NCI-H2081 (cell line): ENCODE measurements around the gene SCNN1A.
A peak's percentile ranks its signal among the peaks of the same experiment; 100 is the strongest.

ENCODE experiments used
- DNase-seq, 2 experiments: peaks; one replicate each; lab custom pipeline; 2025; lab: John Stamatoyannopoulos, UW

SCNN1A gene

DNA sequence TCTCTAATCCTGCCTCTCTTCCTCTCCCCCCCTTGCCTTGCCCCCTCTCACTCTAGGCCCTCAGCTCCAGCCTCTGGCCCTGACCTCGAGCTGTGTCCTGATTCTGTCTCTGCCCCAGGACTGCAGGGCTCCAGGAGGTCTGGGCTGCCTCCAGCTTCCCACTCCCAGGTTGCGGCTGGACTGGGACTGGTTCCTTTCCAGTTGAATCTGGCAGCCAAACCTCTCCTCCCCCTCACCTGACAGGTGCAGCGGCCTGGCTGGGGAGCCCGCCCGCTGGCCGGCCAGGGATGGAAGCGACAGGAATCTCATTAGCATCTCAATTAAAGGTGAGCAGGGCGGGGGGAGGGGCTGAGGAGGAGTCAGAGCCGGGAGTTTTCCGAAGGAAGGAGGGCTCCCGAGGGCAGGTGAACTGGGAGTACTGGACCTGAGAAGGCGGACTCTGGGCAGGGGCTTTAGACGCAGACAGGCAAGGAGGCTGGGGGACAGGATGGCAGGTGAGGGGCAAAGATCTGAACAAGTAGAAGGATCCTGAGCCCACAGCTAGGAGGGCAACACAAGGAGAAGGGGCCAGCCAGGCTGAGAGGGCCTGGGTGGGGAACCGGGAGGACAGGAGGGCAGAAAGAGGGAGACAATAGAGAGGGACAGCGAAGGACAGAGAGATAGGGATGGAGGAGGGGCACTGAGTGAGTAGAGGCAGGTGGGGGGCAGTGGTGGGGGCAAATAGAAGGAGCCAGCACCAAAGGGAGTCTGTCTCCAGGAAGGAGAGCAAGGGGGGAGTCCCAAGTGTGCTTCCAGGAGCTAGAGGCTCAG is at the start of gene SCNN1A:
SCNN1A (minus strand) TSS at position 295 of the 810 bp plus-strand sequence. CDS start 780 bp downstream, outside the sequence.
- DNase-seq, result peak; percentile 80 to 90

DNA sequence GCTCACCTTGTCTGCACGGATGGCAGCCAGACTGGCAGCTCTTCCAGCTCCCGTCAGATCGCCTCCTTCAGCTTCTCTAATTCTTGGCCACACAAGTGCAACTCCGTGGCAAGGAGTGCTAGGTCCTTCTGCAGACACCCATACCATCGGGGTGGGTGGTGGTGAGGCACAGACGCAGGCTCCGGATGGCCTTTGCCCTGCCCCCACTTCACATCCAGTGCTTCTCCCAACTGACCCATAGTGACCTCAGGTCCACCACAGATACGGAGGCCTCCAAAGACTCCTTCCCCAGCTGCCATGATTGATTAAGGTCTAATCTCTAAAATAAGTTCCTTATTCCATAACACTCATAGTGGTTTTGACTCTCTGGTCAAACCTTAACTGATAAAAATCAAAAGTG is 49.5 kb upstream of the SCNN1A start:
- DNase-seq, result no peak

DNA sequence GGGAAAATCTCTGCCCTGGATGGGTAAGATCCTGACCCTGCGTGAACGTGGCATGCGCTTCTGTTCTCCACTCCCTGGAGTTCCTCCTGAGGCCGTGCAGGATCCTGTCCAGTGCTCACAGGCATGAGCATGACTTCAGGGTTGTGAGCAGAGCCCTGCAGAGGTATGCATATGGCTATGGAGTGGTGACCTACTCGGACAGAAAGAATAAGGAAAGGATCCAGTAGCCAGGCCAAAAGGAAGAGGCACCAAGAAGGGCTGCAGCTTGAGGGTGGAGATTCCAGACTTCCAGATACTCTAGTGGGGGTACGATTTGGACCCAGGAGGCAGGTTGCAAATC is 48.6 kb upstream of the SCNN1A start:
- DNase-seq, result no peak

DNA sequence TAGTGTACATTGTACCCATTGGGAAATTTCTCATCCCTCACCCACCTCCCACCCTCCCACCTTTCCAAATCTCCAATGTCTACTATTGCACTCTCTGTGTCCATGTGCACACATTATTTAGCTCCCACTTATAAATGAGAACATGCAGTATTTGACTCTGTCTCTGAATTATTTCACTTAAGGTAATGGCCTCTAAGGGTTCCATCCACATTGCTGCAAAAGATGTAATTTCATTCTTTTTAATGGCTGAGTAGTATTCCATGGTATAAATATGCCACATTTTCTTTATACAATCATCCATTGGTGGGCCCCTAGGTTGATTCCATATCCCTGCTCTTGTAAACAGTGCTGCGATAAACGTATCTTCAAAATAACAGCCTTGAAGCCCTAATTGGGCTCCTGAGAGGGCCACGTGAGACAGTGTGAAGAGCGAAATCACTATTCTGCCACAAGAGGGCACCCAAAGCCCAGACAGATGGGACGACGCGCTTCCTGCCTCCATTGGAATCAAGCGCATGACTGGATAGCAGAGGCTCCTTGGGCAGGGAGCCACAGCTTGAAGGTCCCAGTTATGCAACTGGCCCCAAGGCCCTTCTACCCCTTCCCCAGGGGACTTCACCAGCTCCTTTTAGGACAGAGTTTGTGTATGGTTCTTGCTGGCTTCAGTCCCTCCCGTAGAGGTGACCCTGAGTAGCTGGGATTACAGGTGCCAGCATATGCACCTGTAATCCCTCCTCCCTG is 48.1 kb upstream of the SCNN1A start:
- peak; percentile 86 to 90 for DNase-seq

DNA sequence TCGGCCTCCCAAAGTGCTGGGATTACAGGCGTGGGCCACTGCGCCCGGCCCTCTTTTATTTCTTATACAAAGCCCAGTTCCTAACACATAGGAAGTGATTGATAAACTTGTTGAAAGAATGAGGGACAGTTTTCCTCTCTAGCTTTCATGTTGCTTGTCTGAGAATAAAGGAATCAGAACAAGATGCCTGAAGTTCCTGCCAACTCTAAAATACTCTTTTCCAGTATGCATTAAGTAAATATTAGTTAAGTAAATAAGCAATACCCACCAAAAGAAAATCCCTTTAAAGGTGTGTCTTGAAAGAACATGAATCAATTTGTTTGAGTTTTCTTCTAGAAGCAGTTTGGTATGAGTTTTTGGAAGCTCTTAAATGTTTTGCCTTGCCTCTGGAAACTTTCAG is 45.0 kb upstream of the SCNN1A start:
- DNase-seq, result no peak

DNA sequence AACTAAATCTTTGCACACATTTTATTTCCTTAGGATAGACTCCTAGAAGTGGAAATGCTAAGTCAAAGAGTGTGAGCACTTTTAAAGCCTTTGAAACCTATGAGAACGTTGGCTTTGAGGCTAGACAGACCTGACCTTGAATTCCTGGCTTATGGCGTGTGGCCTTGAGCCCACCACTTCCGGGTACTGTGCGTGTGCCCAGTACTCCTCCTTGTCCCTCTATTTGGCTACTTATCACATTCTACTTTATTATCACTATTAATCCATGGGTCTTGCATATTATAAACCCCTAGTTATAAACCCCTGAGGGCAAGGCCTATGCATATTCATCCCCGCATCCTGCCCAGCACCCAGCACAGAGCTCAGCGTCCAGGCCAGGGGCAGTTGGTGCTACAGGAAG is 43.4 kb upstream of the SCNN1A start:
- no peak for DNase-seq

DNA sequence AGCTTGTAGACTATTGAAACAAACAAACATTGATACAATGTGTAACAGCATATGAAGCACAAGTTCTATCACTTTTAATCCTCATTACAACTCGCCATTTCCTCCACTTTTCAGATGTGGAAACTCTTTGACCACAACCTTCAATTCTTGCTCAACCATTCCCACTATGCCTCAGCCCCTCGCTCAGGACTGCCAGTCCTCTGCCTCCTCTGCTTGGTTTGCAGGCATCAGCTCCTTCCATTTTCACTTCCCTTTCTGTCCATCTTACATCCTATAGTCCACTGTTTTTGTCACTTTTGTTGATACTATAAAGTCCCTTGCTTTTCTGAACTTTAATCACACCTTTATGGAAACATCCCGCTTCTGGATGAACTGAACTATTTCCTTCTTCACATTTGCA is 41.2 kb upstream of the SCNN1A start:
- no peak for DNase-seq

DNA sequence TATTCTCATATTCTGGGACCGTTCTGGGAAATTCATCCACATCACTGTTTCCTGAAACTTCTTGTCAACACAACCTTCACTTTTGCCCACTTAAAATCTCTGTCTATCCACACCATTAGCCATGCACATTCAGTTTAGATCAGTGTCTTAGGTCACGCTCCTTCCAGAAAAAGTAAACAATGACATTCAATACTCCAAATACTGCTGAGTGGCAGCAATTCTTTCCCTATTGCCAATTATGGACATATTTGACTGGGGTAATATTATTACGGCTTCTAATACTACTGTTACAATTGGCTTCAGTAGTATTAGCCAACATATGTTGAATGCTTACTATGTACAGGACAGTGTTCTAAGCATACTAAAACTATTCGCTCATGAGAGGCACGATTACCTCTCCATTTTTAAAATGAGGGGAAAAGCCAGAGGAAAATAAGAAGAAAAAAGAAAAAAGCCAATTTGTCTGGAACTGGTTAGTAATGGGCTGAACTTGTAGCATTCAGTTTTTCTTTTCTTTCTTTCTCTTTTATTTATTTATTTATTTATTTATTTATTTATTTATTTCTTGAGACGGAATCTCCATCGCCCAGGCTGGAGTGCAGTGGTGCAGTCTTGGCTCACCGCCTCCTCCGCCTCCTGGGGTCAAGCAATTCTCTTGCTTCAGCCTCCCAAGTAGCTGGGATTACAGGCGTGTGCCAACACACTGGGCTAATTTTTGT is 32.0 kb upstream of the SCNN1A start:
- no peak for DNase-seq

DNA sequence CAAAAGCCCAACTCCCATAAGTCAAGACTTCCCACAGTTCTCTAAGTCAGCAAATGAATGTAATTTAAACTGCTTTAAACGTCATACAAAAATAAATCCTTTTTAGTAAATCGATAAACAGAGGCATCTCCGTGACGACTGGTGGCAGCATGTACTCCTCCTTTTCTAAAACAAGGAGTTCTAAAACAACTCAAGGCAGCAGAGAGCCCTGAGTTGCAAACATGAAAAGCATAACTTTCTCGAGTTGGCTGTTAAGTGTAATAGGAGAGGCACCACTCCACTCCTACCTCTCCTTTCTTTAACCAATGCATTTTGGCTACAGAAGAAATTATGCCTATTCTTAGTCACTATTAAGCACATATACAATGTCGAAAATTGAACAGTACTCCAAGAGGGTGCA is 30.6 kb upstream of the SCNN1A start:
- no peak for DNase-seq

DNA sequence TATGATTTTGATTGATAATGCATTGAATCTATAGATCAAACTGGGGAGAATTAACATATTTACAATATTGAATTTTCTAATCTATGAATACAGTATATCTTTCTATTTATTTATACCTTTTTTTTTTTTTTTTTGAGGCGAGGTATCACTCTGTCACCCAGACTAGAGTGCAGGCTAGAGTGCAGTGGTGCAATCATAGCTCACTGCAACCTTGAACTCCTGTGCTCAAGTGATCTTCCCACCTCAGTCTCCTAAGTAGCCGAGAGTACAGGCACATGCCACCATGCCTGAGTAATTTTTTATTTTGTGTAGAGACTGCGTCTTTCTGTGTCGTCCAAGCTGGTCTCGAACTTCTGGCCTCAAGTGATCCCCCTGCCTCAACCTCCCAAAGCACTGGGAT is 29.0 kb upstream of the SCNN1A start:
- DNase-seq, result no peak

DNA sequence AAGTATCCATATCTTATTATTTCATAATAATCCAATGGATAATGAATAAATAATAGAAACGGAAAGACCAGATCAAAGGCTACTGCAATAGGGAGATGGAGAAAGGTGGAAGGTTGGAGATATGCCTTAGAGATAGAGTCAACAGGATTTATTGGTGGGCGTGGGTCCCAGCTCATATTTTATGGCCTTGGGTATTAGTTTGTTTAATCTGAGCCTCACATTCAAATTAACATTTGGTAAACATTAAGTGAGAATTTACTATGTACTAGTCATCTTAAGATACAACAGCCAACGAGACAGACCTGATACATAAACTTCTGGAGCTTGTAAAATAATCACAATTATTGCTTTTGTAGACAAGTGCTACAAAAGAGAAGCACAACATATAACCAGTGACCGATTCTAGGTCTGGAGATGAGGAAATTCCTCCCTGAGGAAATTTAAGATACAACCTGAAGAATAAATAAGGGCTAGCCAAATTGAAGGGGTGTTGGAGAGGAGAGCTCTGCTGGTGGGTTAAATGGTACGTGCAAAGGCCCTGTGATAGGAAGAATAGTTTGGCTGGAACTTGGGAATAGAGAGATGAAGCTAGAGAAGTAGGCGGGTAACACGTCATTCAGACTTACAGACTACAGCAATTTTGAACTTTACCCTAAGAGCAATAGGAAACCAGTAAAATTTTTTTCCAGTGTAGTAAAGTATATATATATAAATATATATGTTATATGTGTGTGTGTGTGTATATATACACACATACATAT is 24.7 kb upstream of the SCNN1A start:
- no peak for DNase-seq

DNA sequence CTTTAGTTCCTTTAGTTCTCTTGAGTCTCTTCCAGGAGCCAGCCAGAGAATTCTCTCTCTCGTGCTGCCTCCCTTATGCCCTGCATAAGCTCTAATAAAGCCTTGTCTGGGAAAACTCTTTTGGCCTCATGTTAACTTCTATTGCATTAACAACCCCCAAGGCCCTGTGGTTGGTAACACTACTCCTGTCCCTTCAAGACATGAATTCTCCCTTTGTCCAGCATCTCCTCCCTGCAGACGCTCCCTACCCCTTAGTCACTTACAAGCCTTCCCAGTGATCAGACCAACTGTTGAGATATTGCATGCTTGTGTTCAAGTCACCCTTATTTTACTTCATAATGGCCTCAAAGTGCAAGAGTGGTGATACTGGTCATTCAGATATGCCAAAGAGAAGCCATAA is 20.7 kb upstream of the SCNN1A start:
- DNase-seq, result no peak

DNA sequence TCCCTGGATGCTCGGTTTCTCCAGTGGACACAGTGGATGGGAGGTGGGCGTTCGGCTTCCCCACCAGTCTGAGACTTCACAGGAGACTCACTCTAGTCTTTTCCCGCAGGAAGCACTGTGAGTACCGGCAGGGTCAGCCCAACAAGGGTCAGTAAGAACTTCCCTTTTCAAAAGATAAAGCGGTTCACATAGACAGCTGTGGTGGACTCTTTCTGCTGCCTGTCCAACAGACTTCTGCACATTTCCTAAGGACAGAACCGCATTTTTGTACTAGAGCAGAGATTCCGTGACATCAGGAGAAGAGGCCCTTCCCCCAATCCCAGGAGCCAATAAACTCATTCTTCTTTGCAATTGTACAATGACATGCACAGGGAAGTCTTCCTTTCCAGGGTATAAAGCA is 19.0 kb upstream of the SCNN1A start:
- DNase-seq, result no peak

DNA sequence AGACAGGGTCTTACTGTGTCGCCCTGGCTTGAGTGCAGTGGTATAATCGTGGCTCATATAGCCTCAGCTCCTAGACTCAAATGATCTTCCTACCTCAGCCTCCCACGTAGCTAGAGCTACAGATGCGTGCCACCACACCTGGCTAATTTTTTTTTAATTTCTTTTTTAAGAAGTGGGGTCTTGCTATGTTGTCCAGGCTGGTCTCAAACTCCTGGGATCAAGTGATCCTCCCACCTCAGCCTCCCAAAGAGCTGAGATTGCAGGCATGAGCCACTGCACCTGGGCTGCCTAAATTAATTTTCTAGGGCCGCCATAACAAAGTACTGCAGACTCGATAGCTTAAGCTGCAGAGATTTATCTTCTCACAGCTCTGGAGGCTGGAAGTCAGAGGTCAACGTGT is 17.7 kb upstream of the SCNN1A start:
- no peak for DNase-seq

DNA sequence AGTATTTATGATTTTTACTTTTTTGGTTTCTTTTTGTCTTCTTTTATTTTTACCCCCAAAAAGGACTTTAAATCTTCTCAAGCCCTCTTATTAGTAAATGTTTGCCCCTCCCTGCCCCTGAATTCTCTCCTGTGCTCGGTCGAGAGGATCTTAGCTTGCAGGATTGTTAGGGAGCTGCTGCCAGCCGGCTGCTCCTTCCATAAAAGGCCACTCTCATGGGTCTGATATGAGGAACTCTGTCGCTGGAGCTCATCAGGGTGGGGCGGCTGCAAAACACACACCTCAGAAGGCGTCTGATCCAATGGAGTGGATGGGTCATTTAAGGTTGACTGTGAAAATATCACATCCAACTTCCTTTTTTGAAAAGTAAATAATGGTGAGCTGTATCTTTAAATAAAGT is 17.1 kb upstream of the SCNN1A start:
- DNase-seq, result no peak

DNA sequence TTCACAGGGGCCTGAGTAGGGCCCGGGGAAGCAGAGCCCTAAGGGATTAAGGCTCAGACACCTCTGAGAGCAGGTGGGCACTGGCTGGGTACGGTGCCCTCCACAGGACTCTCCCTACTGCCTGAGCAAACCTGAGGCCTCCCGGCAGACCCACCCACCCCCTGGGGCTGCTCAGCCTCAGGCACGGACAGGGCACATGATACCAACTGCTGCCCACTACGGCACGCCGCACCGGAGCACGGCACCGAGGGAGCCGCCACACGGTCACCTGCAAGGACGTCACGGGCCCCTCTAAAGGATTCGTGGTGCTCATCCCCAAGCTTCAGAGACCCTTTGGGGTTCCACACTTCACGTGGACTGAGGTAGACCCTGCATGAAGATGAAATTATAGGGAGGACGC is 15.7 kb upstream of the SCNN1A start:
- peak in 1 of 2 experiments; percentile 4 for DNase-seq

DNA sequence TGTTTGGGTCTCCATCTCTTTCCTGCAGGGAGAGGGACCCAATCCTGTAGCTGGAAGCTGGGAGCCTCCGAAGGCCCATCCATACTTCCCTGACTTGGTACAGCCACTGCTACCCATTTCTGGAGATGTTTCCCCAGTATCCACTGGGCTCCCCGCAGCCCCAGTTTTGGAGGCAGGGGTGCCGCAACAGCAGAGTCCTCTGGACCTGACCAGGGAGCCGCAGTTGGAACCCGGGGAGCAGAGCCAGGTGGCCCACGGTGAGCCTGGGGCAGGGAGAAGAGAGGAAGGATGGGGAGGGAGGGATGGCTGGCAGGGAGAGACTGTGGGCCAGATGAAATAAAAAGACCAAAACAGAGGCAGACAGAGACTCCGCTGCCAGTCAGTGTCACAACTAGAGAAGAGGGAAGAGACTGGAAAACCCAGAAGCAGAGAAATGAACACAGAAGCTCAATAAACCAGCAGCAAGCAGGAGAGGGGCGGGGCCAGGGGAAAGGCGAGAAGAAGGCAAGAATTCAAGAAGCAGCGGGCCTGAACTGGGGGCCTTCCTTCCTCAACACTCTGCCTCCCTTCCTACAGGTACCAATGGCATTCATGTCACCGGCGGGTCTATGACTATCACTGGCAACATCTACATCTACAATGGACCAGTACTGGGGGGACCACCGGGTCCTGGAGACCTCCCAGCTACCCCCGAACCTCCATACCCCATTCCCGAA is 14.9 kb upstream of the SCNN1A start:
- no peak for DNase-seq

DNA sequence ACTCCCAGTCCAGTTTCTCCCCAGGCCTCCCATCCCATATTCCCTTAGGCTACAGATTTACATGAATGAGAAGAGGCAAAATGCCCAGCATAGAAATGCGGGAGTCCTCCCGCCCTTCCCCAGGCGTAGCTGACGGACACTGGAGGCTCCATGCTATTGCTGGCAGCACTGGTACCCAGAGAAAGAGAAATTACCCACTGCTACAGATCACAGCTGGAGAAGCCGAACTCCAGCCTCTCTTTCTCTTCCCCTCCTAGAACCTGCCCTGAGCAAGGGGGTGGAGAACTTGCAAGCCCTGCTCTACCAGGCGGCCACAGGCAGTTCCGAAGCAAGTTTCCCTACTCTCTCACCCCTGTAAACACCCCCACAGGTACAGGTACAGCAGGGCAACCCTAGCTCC is 12.2 kb upstream of the SCNN1A start:
- DNase-seq, result no peak

DNA sequence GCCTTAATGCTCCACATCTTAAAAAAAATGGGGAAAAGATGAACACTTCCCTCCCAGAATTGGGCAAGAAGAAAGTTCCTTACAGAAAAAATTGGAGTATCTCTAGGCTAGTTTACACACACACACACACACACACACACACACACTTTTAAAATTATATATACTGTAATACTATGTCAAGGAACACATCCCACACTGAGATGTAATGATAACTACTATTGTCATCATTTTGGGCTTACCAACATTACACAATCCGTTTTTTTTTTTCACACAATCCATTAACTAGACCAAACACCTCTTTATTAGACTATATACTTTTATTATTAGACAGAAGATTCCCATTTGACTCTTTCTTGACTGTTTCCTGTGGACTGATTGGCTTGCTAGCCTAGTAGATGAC is 11.1 kb upstream of the SCNN1A start:
- no peak for DNase-seq

DNA sequence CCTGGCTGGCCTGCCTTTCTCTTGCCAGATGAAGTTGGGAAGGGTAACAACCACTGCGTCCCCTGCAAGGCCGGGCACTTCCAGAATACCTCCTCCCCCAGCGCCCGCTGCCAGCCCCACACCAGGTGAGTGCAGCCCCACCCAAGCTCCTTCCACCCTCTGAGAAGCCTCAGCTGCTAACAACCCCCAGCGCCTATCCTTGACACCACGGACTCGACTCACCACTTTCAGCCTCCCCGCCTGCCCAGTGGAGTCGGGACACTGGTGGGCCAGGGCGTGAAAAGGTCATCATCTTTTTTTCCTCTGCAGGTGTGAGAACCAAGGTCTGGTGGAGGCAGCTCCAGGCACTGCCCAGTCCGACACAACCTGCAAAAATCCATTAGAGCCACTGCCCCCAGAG is 10.7 kb upstream of the SCNN1A start:
- DNase-seq, result no peak
